Adrenal gland (tissue), 12 donors: ENCODE results near the gene C1QTNF1. TPM values are rescaled to one million over a fixed set of nuclear protein-coding genes. Genes with fewer than 3 reads are reported as not detected.
A peak's percentile ranks its signal among the peaks of the same experiment; 100 is the strongest.

ENCODE experiments used
- DNase-seq, 7 donors: peaks; one replicate each; pipeline ENCODE4 v3.0.0-alpha.2; 2019 to 2020
- H3K27ac ChIP-seq, 5 donors: fragments of 200-600 bp; sonication (generic) in 4 of 5; 1 replicate in 3 of 5; 2 replicates in 2 of 5; pipeline versions ENCODE4 v1.5.1 to v1.8.0; 2016 to 2020; ENCODE audit warnings: mild to moderate bottlenecking in 1 of 5
- H3K27me3 ChIP-seq: fragments of 200-600 bp; 2 replicates; pipeline ENCODE4 v1.8.0; 2021
- H3K36me3 ChIP-seq, 2 donors: fragments of 200-600 bp; replicated peaks in 1 of 2; 1 replicate in 1 of 2; 2 replicates in 1 of 2; pipeline versions ENCODE4 v1.5.1 to v1.8.0; 2018 to 2022
- H3K4me1 ChIP-seq, 2 donors: fragments of 200-600 bp; replicated peaks in 1 of 2; 1 replicate in 1 of 2; 2 replicates in 1 of 2; pipeline versions ENCODE4 v1.5.1 to v1.8.0; 2018 to 2021
- H3K4me3 ChIP-seq, 4 donors: fragments of 200-600 bp; sonication (generic) in 3 of 4; one replicate each; pipeline ENCODE4 v1.5.1; 2016 to 2018
- H3K9me3 ChIP-seq, 3 donors: fragments of 200-600 bp; sonication (generic) in 1 of 3; replicated peaks in 1 of 3; 1 replicate in 2 of 3; 2 replicates in 1 of 3; pipeline versions ENCODE4 v1.5.1 to v1.8.0; 2016 to 2021
- POLR2A ChIP-seq, 2 donors: fragments of 450-650 bp; IDR thresholded peaks; one replicate each; pipeline ENCODE4 v1.6.1; 2017; ENCODE audit warnings: antibody characterized with exemption in 2 of 2, mild to moderate bottlenecking in 2 of 2, moderate library complexity in 1 of 2
- WGBS, 4 donors: extraction: QIAGEN DNeasy Blood & Tissue Kit in 2 of 4; methylation state at CpG; one replicate each; pipeline versions ENCODE4 v1.1.5 to v1.1.7; 2013 to 2017; 5-methylcytosine and 5-hydroxymethylcytosine counted together
- intact Hi-C, 2 donors: fragments of 100-400 bp; cut with DNase I; formaldehyde crosslinking; loops; one replicate each; pipeline versions ENCODE4 v1.14.1 to v1.15.0; 2022 to 2023
- polyA plus RNA-seq, 3 donors: library from polyadenylated mRNA; stranded (reverse); fragments of 200-250 nt in 2 of 3; fragments of 350-450 nt in 1 of 3; fragmentation: Illumina TruSeq in 1 of 3; extraction: RNeasy Lipid Tissue Mini Kit (QIAGEN cat#74804) in 1 of 3; gene quantifications; one replicate each; pipeline ENCODE4 v1.2.3, GENCODE V29; 2013 to 2014
- total RNA-seq, 9 donors: library from RNA; depleted of rRNA in 4 of 9; stranded (reverse); fragments of >200 nt in 4 of 9; fragments of 120-200 nt in 1 of 9; fragmentation: NEBNext Ultra II Directional in 1 of 9; extraction: Animal tissue kit (Norgen Biotek cat#: 25700) in 1 of 9; gene quantifications; one replicate each; pipeline versions ENCODE4 v1.1.0 to v1.2.4, GENCODE V29; 2013 to 2023
- TF ChIP-seq, protein P1 (sequence below), 6 experiments: fragments of 450-650 bp in 4 of 6; fragments of 200-600 bp in 2 of 6; sonication (generic) in 1 of 6; IDR thresholded peaks; 1 replicate in 5 of 6; 2 replicates in 1 of 6; pipeline versions ENCODE4 v1.5.1 to v1.8.0; 2016 to 2021; ENCODE audit warnings: antibody characterized with exemption in 6 of 6, mild to moderate bottlenecking in 2 of 6, moderate library complexity in 1 of 6
- donor health status: healthy with polysubstance abuse.
- donor health status: Bipolar disorder and iron deficiency.
- donor health status: DM: yes; HTN: yes; CAD: no.
- donor health status: DM: no; HTN: no; CAD: no.
- donor health status: DM: no; HTN: no; CAD: no.
- donor health status: DM: yes; HTN: yes; CAD: no.

Gene C1QTNF1
- total and polyA plus RNA-seq, 12 donors: 17.2 to 175 (median 120) TPM

DNA sequence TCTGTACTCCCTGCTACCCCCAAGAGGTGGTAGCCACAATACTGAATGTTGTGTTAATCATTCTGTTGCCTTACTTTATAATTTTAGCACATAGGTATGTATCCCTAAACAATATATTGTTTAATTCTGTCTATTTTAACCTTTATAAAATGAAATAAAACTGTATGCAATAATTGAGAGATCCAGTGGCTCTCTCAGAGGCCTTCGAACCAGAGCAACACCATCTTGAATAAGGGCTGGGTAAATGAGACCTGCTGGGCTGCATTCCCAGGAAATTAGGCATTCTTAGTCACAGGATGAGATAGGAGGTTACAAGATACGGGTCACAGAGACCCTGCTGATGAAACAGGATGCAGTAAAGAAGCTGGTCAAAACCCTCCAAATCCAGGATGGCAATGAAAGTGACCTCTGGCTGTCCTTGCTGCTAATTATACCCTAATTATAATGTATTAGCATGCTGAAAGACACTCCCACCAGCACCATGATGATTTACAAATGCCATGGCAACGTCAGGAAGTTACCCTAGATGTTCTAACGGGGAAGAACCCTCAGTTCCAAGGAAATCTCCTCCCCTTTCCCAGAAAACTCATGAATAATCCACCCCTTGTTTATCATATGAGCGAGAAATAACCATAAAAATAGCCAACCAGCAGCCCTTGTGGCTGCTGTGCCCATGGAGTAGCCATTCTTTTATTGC, 12.4 kb upstream of the C1QTNF1 start:
- DNase-seq: peak in 3 of 7 donors; percentile 27 to 29 (median 29)
- H3K27me3 ChIP-seq: no peaks in the 10 kb centered on the region
- no peaks in the 10 kb centered on the region for H3K36me3 ChIP-seq
- H3K27ac ChIP-seq: peak overlapping the region in 2 of 5 donors; percentile 20 to 34
- no peak overlapping the region for H3K4me3 ChIP-seq
- H3K4me1 ChIP-seq: peaks cover 18 to 23% of the 10 kb centered on the region in 2 donors
- no peaks in the 10 kb centered on the region for H3K9me3 ChIP-seq
- WGBS, 4 donors: 53 to 64% (median 59%) methylated on average over 5 of the region's 5 CpGs
- TF ChIP-seq POLR2A (IDR thresholded peaks at IDR 0.05): no peak
- TF ChIP-seq, protein P1, sequence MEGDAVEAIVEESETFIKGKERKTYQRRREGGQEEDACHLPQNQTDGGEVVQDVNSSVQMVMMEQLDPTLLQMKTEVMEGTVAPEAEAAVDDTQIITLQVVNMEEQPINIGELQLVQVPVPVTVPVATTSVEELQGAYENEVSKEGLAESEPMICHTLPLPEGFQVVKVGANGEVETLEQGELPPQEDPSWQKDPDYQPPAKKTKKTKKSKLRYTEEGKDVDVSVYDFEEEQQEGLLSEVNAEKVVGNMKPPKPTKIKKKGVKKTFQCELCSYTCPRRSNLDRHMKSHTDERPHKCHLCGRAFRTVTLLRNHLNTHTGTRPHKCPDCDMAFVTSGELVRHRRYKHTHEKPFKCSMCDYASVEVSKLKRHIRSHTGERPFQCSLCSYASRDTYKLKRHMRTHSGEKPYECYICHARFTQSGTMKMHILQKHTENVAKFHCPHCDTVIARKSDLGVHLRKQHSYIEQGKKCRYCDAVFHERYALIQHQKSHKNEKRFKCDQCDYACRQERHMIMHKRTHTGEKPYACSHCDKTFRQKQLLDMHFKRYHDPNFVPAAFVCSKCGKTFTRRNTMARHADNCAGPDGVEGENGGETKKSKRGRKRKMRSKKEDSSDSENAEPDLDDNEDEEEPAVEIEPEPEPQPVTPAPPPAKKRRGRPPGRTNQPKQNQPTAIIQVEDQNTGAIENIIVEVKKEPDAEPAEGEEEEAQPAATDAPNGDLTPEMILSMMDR (IDR thresholded peaks at IDR 0.05): no peak
- intact Hi-C loops: no loop called here

DNA sequence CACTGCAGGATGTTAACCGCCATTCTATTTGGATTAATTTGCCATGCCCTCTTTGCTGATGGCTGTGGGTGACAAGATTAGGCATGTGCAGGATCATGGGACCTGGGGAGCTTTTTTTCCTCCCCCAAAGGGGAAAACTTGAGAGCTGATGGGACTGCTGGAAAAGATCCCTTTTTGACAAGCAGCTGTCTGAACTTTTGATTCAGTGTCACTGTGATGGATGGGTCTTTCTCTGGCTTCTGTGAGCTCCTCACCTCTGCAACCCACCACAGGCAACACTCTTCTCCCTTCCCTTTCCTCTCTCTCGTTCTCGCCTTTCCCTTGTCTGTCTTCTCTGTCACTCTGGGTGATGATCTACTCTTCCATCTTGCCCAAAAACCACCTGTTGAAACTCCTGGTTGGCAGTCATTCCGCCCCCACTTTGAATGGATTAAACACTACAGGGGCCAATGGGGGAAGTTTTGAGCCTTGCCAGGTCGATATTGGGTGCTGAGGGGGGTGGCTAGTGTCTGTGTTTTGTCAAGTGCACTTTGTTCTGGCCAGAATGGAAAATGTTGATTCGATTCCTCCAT, 11.3 kb upstream of the C1QTNF1 start:
- TF ChIP-seq, protein P1 (IDR thresholded peaks at IDR 0.05): no peak
- no peak for TF ChIP-seq POLR2A (IDR thresholded peaks at IDR 0.05)
- WGBS, 4 donors: 75 to 78% (median 78%) methylated on average over 6 of the region's 6 CpGs
- Histone ChIP-seq H3K36me3 (no peaks in the 10 kb centered on the region), H3K4me3 (no peak overlapping the region), H3K27ac (no peak overlapping the region), H3K9me3 (no peaks in the 10 kb centered on the region), H3K4me1 (peaks cover 13 to 14% of the 10 kb centered on the region in 2 donors), H3K27me3 (no peaks in the 10 kb centered on the region)
- DNase-seq: peak in 1 of 7 donors; percentile 19
- intact Hi-C loops: no loop called here

DNA sequence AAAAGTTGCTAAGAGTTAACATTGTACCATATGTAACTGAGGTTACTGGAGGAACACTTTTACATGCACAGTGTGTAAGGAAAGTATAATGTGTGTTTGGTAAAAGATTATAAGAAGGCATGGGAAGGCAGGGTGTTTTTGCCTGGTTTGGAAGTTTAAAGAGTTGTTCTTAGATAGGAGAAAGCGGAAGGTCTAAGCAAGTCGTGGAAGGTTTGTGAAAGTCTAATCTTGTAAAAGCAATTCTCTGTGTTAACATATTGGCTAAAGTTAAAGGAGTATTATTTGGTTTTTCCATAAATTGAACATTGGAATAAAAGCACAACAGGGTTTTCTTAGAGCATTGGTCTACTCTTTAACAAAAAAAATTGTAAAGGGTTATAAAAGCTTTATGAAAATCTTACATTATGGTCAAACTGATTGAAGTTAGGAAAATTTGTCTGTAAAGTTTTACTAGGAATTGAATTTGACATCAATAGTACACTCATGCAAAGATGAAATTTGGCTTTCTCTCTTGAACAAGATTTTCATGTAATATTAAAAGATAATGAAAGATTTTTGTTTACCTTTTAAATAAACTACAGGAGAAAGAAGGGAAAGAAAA, 9.7 kb upstream of the C1QTNF1 start:
- 79 to 85% (median 80%) methylated on average over 2 of the region's 2 CpGs for WGBS, 4 donors
- Histone ChIP-seq H3K36me3 (no peaks in the 10 kb centered on the region), H3K27ac (no peak overlapping the region), H3K4me3 (no peak overlapping the region), H3K27me3 (no peaks in the 10 kb centered on the region), H3K4me1 (peaks cover 0 to 4% of the 10 kb centered on the region in 2 donors), H3K9me3 (no peaks in the 10 kb centered on the region)
- DNase-seq: no peak
- intact Hi-C loops: no loop called here
- no peak for TF ChIP-seq POLR2A (IDR thresholded peaks at IDR 0.05)
- TF ChIP-seq, protein P1 (IDR thresholded peaks at IDR 0.05): no peak

DNA sequence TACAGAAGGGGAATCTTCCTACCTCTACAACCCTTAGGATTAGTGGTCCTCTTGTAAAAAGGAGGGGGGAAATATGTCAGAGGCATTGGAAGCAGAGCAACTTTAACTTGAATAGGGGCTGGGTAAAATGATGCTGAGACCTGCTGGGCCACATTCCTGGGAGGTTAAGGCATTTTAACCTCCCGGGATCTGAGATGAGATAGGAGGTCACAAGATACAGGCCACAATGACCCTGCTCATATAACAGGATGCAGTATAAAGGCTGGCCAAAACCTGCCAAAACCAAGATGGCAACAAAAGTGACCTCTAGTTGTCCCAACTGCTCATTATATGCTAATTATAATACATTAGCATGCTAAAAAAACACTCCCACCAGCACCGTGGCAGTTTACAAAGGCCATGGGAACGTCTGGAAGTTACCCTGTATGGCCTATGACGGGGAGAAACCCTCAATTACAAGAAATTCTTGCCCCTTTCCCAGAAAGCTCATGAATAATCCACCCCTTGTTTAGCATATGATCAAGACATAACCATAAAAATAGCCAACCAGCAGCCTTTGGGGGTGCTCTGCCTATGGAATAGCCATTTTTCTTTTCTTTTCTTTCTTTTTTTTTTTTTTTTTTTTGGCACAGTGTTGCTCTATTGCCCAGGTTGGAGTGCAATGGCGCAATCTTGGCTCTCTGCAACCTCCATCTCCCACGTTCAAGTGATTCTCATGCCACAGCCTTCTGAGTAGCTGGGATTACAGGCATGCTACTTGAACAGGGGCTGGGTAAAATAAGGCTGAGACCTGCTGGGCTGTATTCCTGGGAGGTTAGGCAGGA, 6.2 kb upstream of the C1QTNF1 start:
- Histone ChIP-seq H3K27ac (no peak overlapping the region), H3K36me3 (no peaks in the 10 kb centered on the region), H3K4me1 (peaks cover 19 to 34% of the 10 kb centered on the region in 2 donors), H3K9me3 (no peaks in the 10 kb centered on the region), H3K4me3 (no peak overlapping the region), H3K27me3 (no peaks in the 10 kb centered on the region)
- 70 to 75% (median 72%) methylated on average over 6 of the region's 6 CpGs for WGBS, 4 donors
- TF ChIP-seq POLR2A (IDR thresholded peaks at IDR 0.05): no peak
- TF ChIP-seq, protein P1 (IDR thresholded peaks at IDR 0.05): no peak
- intact Hi-C loops: no loop called here
- DNase-seq: peak in 4 of 7 donors; percentile 7 to 23 (median 9)
